HT-29 (cell line): ENCODE results near the gene PDLIM3. TPM values are rescaled to one million over a fixed set of nuclear protein-coding genes. Genes with fewer than 3 reads are reported as not detected.

Experiments used
- DNase-seq: peaks from one replicate; pipeline ENCODE4 v3.0.0-alpha.2; 2015; ENCODE audit warnings: low spot score
- total RNA-seq: library from RNA; depleted of rRNA; stranded (reverse); fragments of >200 nt; shearing (Covaris generic); gene quantifications from 2 replicates; pipeline ENCODE4 v1.2.3, GENCODE V29; 2014; rRNA removed

The PDLIM3 gene
- total RNA-seq, 1 experiment from 2014 or later = not detected

DNA sequence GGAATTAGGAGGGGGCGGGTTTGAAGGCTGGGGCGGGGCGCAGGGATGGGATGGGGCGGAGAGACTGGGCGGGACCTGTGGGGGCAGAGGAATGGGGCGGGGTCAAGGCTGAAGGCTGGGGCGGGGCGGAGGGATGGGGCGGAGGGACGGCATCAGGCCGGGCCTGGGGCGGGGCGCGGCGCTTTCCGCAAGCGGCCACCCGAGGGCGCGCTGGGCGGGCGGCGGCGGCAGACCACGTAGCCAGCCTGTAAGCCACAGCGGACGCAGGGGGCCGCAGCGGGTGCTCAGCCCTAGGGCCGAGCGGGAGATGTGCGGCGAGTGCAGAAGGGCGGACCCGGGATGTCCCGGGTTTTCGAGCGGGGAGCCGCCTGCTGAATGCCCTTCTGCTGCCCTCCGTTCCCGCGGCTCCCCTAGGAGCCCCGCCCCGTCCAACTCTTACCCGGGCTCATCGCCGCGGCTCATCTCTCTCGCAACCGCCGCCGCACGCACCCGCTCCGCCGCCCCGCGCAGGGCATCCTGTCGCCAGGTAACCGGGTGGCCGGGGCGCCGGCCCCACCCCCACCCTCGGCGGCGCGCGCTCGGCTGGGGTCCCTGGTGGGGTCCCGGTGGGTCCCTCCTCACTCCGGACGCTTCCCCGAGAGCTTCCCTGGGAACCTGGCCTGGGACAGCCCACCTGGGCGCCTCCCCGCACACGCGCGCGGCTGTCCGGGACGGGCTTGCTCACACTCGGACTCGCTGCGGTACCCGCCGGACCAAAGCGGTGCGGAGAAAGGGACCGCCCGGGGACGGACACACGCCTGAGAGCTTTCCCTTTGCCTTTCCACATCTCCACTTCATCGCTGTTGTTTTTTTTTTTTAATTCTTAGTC lies 63.8 kb downstream of the PDLIM3 start, which contains the start of gene CCDC110:
Gene CCDC110 (minus strand): TSS at position 499 of the 868 bp plus-strand sequence. CDS start 50 bp downstream, at position 449.
- DNase-seq = peak; percentile 76

GRCh38 chr4:185470501-185471195 lies 64.7 kb downstream of the PDLIM3 start:
- DNase-seq = peak; percentile 61

- DNase-seq = no peak
Observed at GRCh38 chr4:185469580-185470154, 65.6 kb downstream of the PDLIM3 start.

DNA sequence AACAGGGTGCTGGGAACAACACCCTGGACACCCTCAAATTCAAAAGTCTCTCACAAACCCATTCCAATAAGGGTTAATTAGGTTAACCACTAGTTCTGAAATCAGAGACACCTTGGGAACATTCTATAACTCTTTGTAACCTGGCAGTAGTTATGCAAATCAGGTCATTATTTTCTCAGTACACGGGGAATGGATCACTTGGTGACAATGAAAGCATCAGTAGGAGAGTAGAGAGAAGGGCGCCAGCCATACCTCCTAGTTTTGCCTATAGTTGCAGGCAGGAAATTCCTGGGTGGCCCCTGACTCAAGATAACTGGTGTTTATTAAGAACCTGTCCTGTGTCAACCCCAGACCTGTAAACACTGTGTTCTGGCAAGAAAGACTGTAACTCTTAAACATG lies 66.3 kb downstream of the PDLIM3 start:
- DNase-seq = no peak

- no peak for DNase-seq
Observed at GRCh38 chr4:185467991-185468390, 67.3 kb downstream of the PDLIM3 start.

GRCh38 chr4:185467101-185467500 lies 68.2 kb downstream of the PDLIM3 start:
- DNase-seq = no peak

DNA sequence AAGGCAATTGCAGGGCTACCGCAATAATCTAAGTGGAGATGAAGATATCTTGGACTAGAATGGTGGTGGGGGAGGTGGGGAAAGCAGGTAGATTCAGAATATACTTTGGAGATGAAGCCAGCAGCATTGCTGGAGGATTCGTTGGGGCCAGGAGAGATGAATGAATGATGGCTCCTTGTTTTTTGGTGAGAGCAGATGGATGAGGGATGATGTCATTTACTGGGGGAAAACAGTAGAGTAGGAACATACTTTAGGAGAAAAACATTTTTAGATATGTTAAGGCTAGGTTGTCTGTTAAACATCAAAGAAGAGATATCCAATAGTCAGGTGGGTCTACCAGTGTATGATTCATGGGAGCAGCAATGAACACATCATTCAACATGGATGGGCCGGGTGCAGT lies 69.6 kb downstream of the PDLIM3 start:
- DNase-seq = no peak

- DNase-seq = no peak
Observed at GRCh38 chr4:185464887-185465286, 70.4 kb downstream of the PDLIM3 start.

GRCh38 chr4:185464183-185464582 lies 71.1 kb downstream of the PDLIM3 start:
- DNase-seq = no peak

DNA sequence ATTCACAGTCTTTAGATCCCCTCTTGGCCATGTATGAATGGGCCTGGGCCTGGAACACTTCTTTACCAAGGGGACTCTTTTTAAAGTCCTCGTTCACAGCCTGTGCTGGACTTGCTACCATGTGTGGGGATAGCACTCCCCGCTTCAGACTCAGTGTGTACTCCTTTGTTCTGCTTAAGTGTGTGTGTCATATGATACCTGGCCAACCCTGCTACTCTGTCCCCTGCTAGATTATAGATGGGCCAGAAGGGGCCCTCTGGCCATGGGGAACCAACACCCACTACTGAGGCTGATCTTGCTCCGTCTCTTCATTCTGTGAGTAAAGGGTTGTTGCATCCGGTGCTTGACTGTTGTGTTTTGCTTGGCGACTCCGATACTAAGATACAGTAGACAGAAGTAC lies 71.8 kb downstream of the PDLIM3 start:
- no peak for DNase-seq

GRCh38 chr4:185461565-185461964 lies 73.7 kb downstream of the PDLIM3 start:
- DNase-seq = no peak

GRCh38 chr4:185457136-185457535 lies 78.2 kb downstream of the PDLIM3 start:
- DNase-seq = peak; percentile 3

- DNase-seq = no peak
Observed at GRCh38 chr4:185456131-185456530, 79.2 kb downstream of the PDLIM3 start.

Other genes with a start within 250 kb of the PDLIM3 start
- gene LRP2BP, start 139.6 kb downstream of the PDLIM3 start, total RNA-seq = 0.13 and 0.61 TPM in 2 replicates
- 6.7 and 10.4 TPM in 2 replicates for gene ANKRD37, start 138.7 kb downstream of the PDLIM3 start, total RNA-seq
- 4.5 and 5.2 TPM in 2 replicates for gene UFSP2, start 109.5 kb downstream of the PDLIM3 start, total RNA-seq
- not detected in 2 replicates for gene CCDC110, start 63.8 kb downstream of the PDLIM3 start, total RNA-seq